ENCODE results near the gene KLF1. TPM values are rescaled to one million over a fixed set of nuclear protein-coding genes. Genes with fewer than 3 reads are reported as not detected.

Gene KLF1
- total RNA-seq, 4 donors from 2014 or later = not detected

DNA sequence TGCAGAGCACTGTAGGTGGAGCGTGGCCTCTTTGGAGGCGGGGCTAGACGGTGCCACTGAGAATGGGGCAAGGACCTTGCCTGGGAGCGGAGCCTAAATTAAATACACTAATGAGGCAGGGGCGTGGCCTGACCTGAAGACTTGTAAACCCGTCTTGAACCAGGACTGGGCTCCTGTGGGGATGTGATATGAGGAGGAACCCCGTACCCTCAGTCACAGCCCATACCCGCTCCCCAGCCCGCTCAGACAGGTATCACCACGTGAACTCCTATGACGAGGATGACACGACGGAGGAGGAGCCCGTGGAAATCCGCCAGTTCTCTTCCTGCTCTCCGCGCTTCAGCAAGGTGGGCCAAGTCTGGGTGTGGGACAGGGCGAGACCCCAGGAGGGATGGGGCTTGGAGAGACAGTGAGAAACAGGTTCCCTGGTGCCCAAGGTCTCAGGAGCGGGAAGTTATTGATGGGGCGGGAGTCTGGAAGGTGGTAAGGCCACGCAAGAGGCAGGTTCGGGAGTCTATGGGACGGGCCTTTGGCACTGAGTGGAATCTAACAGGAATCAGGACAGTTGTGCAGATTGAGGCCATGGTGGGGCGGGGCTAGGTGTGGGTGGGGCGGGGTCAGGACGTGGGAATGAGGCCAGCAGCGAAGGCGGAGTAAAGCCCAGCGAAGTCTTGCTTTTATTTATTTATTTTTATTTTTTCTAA lies 20.4 kb downstream of the KLF1 start:
- TF ChIP-seq, protein P1, sequence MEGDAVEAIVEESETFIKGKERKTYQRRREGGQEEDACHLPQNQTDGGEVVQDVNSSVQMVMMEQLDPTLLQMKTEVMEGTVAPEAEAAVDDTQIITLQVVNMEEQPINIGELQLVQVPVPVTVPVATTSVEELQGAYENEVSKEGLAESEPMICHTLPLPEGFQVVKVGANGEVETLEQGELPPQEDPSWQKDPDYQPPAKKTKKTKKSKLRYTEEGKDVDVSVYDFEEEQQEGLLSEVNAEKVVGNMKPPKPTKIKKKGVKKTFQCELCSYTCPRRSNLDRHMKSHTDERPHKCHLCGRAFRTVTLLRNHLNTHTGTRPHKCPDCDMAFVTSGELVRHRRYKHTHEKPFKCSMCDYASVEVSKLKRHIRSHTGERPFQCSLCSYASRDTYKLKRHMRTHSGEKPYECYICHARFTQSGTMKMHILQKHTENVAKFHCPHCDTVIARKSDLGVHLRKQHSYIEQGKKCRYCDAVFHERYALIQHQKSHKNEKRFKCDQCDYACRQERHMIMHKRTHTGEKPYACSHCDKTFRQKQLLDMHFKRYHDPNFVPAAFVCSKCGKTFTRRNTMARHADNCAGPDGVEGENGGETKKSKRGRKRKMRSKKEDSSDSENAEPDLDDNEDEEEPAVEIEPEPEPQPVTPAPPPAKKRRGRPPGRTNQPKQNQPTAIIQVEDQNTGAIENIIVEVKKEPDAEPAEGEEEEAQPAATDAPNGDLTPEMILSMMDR (IDR thresholded peaks at IDR 0.05) = no peak
- TF ChIP-seq POLR2A (IDR thresholded peaks at IDR 0.05) (no peak), EP300 (IDR thresholded peaks at IDR 0.05) (no peak), POLR2AphosphoS5 (IDR thresholded peaks at IDR 0.05) (no peak)
- H3K27me3 ChIP-seq = no peaks in the 10 kb centered on the region
- H3K36me3 ChIP-seq = no peaks in the 10 kb centered on the region
- peaks cover 10% of the 10 kb centered on the region for H3K4me1 ChIP-seq
- 73% methylated on average over 28 of the region's 29 CpGs for WGBS
- DNase-seq (ENCODE audit: low spot score in 2 of 2) = peak in 1 of 2 donors; percentile 67
- H3K4me3 ChIP-seq = peak overlapping the region; percentile 46
- no peaks in the 10 kb centered on the region for H3K9me3 ChIP-seq
- H3K27ac ChIP-seq = peak overlapping the region; percentile 20

DNA sequence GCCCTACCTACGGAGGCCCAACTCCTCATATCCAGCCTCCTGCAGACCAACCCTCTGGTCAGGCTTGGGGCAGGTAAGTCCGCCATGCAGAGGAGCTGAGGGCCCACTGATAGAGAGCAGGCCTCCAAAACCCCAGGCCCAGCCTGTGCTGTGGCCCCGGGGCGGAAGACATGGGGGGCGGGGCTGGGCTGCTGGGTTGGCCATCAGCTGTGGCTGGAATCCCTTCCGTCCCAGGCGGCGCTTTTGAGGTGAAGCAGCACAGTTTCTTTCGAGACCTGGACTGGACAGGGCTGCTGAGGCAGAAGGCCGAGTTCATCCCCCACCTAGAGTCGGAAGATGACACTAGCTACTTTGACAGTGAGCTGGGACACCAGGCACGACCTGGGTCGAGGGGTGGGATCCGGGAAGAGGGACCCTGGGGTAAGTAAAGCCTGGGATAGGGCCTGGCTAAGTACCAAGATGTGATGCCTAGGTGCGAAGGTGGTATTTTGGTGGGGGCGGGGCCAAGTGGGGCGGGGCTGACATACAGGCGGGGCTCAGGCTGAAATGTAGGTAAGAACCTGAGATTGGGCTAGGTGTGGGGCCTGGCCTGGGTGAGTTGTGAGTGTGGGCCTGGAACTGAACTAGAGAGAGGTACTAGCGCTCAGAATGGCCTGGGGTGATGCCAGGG lies 21.1 kb downstream of the KLF1 start:
- no peaks in the 10 kb centered on the region for H3K36me3 ChIP-seq
- H3K4me3 ChIP-seq = no peak overlapping the region
- no peak for DNase-seq (ENCODE audit: low spot score in 2 of 2)
- no peak overlapping the region for H3K27ac ChIP-seq
- H3K9me3 ChIP-seq = no peaks in the 10 kb centered on the region
- H3K27me3 ChIP-seq = no peaks in the 10 kb centered on the region
- peaks cover 10% of the 10 kb centered on the region for H3K4me1 ChIP-seq
- WGBS = 78% methylated on average over 17 of the region's 19 CpGs
- no peak for TF ChIP-seq POLR2A (IDR thresholded peaks at IDR 0.05)
- TF ChIP-seq, protein P1 (IDR thresholded peaks at IDR 0.05) = no peak
- no peak for TF ChIP-seq EP300 (IDR thresholded peaks at IDR 0.05)
- TF ChIP-seq POLR2AphosphoS5 (IDR thresholded peaks at IDR 0.05) = no peak

DNA sequence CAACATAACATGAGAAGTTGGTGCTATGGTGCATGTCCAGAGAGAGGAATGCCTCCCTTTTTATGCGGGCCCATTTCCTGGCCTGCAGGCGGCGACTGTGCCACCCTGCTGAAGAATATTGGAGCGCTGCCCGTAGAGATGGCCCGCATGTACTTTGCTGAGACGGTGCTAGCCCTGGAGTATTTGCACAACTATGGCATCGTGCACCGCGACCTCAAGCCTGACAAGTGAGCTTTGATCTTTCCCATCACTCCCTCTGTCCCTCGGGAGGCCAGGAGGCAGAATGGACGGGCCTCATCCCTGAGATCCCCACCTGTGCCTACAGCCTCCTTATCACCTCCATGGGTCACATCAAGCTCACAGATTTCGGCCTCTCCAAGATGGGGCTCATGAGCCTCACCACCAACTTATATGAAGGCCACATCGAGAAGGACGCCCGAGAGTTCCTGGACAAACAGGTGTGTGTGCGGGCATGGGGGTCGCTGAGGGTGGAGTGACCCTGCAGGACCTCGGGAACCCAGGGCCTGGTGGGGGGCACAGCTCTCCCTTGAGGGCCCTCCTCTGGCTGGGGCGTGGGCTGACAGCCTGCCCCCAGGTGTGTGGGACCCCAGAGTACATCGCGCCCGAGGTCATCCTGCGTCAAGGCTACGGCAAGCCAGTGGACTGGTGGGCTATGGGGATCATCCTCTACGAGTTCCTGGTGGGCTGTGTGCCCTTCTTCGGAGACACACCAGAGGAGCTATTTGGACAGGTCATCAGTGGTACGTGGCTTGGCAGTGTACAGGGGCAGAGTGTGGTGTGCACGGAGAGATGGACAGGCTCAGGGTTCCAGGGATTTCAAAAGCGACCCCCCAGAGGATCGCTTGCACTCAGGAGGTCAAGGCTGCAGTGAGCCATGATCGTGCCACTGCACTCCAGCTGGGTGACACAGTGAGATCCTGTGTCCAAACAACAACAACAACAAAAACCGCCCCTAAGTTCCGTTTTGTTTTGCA lies 22.0 kb downstream of the KLF1 start:
- H3K4me1 ChIP-seq = peaks cover 10% of the 10 kb centered on the region
- H3K4me3 ChIP-seq = no peak overlapping the region
- no peaks in the 10 kb centered on the region for H3K27me3 ChIP-seq
- no peak for DNase-seq (ENCODE audit: low spot score in 2 of 2)
- WGBS = 89% methylated on average over 24 of the region's 34 CpGs
- H3K27ac ChIP-seq = no peak overlapping the region
- no peaks in the 10 kb centered on the region for H3K36me3 ChIP-seq
- TF ChIP-seq, protein P1 (IDR thresholded peaks at IDR 0.05) = no peak
- TF ChIP-seq EP300 (IDR thresholded peaks at IDR 0.05) (no peak), POLR2AphosphoS5 (IDR thresholded peaks at IDR 0.05) (no peak), POLR2A (IDR thresholded peaks at IDR 0.05) (no peak)
- no peaks in the 10 kb centered on the region for H3K9me3 ChIP-seq

DNA sequence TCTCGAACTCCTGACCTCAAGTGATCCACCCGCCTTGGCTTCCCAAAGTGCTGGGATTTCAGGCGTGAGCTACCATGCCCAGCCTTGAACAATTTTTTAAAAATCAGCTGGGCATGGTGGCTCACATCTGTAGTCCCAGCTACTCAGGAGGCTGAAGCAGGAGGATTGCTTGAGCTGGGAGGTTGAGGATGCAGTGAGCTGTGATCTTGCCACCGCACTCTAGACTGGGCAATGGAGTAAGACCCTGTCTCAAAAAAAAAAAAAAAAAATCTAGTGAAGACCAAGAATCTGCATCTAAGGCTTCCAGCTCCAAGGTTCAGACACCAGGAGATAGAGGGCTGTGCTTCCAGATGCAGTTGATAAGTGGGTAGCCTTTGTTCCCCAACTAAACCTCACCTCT lies 22.9 kb downstream of the KLF1 start:
- TF ChIP-seq POLR2A (IDR thresholded peaks at IDR 0.05) = no peak
- TF ChIP-seq POLR2AphosphoS5 (IDR thresholded peaks at IDR 0.05) = no peak
- TF ChIP-seq, protein P1 (IDR thresholded peaks at IDR 0.05) = no peak
- TF ChIP-seq EP300 (IDR thresholded peaks at IDR 0.05) = no peak
- no peaks in the 10 kb centered on the region for H3K27me3 ChIP-seq

More for the DNA sequence above, 22.9 kb downstream of the KLF1 start:
- Histone ChIP-seq H3K9me3 (no peaks in the 10 kb centered on the region), H3K4me1 (peaks cover 10% of the 10 kb centered on the region), H3K4me3 (no peak overlapping the region), H3K36me3 (no peaks in the 10 kb centered on the region), H3K27ac (no peak overlapping the region)
- WGBS = 90% methylated on average over 3 of the region's 4 CpGs
- DNase-seq (ENCODE audit: low spot score in 2 of 2) = no peak

Data from suprapubic skin (tissue), 4 donors.